Chondrocyte (in vitro differentiated cells): ENCODE measurements around the gene SAMD11. TPM values are rescaled to one million over a fixed set of nuclear protein-coding genes. Genes with fewer than 3 reads are reported as not detected.

Source experiments
- DNase-seq: peaks from one replicate; pipeline ENCODE4 v3.0.0; 2021; ENCODE audit warnings: mixed read lengths, low spot score
- H3K27ac Mint-ChIP-seq: one replicate; pipeline ENCODE4 v1.8.0; 2021; ENCODE audit warnings: mild to moderate bottlenecking, moderate library complexity, mixed read lengths; ENCODE audit not compliant: unreplicated experiment
- H3K27me3 Mint-ChIP-seq: 2 replicates; pipeline ENCODE4 v1.8.0; 2021; ENCODE audit warnings: low read depth, mixed read lengths
- H3K36me3 Mint-ChIP-seq: 2 replicates; pipeline ENCODE4 v1.8.0; 2021; ENCODE audit warnings: low read depth, mixed read lengths
- H3K4me1 Mint-ChIP-seq: 2 replicates; pipeline ENCODE4 v1.8.0; 2021; ENCODE audit warnings: low read depth, mild to moderate bottlenecking, mixed read lengths
- H3K4me3 Mint-ChIP-seq: one replicate; pipeline ENCODE4 v1.8.0; 2021; ENCODE audit warnings: mild to moderate bottlenecking, moderate library complexity, mixed read lengths; ENCODE audit not compliant: unreplicated experiment
- H3K9me3 Mint-ChIP-seq: 2 replicates; pipeline ENCODE4 v1.8.0; 2021; ENCODE audit warnings: low read depth, mixed read lengths
- CTCF ChIP-seq: fragments of 200-600 bp; sonication (generic); IDR thresholded peaks from 2 replicates; pipeline ENCODE4 v1.5.0; 2021; ENCODE audit warnings: antibody characterized with exemption, mild to moderate bottlenecking, moderate library complexity
- total RNA-seq: library from RNA; stranded (reverse); gene quantifications from 3 replicates; pipeline ENCODE4 v1.2.1, GENCODE V29; 2021

Gene SAMD11
- total RNA-seq, 1 donor from 2014 or later, result 3.4 TPM

GRCh38 chr1:965526-966134 is 41.9 kb downstream of the SAMD11 start:
- H3K27me3 Mint-ChIP-seq, result peaks cover 2% of the 10 kb centered on the region
- H3K27ac Mint-ChIP-seq, result no peak overlapping the region
- peaks cover 10% of the 10 kb centered on the region for H3K4me1 Mint-ChIP-seq
- no peaks in the 10 kb centered on the region for H3K9me3 Mint-ChIP-seq
- no peaks in the 10 kb centered on the region for H3K36me3 Mint-ChIP-seq
- H3K4me3 Mint-ChIP-seq, result no peak overlapping the region
- no peak for TF ChIP-seq CTCF
- no peak for DNase-seq

GRCh38 chr1:966135-966703 is 42.5 kb downstream of the SAMD11 start, which contains the start of gene PLEKHN1:
Gene PLEKHN1, plus strand, starts transcription at chr1:966482. Its CDS starts 50 bp downstream, at chr1:966532.
- TF ChIP-seq CTCF, result no peak
- Mint-ChIP-seq H3K27ac (no peak within 1 kb of the TSS), H3K36me3 (no peaks in the 10 kb centered on the region), H3K9me3 (no peaks in the 10 kb centered on the region), H3K4me1 (peaks cover 10% of the 10 kb centered on the region), H3K4me3 (peak within 1 kb of the TSS; percentile 75), H3K27me3 (peaks cover 2% of the 10 kb centered on the region)
- no peak for DNase-seq

GRCh38 chr1:966704-967300 is 43.1 kb downstream of the SAMD11 start:
- Mint-ChIP-seq H3K9me3 (no peaks in the 10 kb centered on the region), H3K27ac (no peak overlapping the region), H3K4me3 (peak overlapping the region; percentile 75), H3K36me3 (no peaks in the 10 kb centered on the region), H3K27me3 (peaks cover 3% of the 10 kb centered on the region), H3K4me1 (peaks cover 6% of the 10 kb centered on the region)
- no peak for TF ChIP-seq CTCF
- DNase-seq, result no peak

- H3K27me3 Mint-ChIP-seq, result peaks cover 3% of the 10 kb centered on the region
- no peak for DNase-seq
- no peak overlapping the region for H3K4me3 Mint-ChIP-seq
- peaks cover 6% of the 10 kb centered on the region for H3K4me1 Mint-ChIP-seq
- no peak for TF ChIP-seq CTCF
- no peaks in the 10 kb centered on the region for H3K9me3 Mint-ChIP-seq
- no peaks in the 10 kb centered on the region for H3K36me3 Mint-ChIP-seq
- H3K27ac Mint-ChIP-seq, result no peak overlapping the region
Measured at GRCh38 chr1:967466-968343, 44.0 kb downstream of the SAMD11 start.
